Lung (tissue), 12 donors: ENCODE results near the gene SLC12A5. TPM values are rescaled to one million over a fixed set of nuclear protein-coding genes. Genes with fewer than 3 reads are reported as not detected.

Experiments used
- ATAC-seq: fragments of 200-7000 bp; cut with Tn5 transposase; one replicate; pipeline ENCODE4 v1.9.1; 2020; ENCODE audit warnings: moderate number of reproducible peaks; ENCODE audit not compliant: insufficient read depth, low FRiP score
- DNase-seq, 3 donors: peaks; one replicate each; pipeline ENCODE4 v3.0.0-alpha.2; 2013 to 2017
- H3K27ac ChIP-seq, 2 donors: one replicate each; pipeline ENCODE4 v1.5.1; 2013; ENCODE audit warnings: mild to moderate bottlenecking in 2 of 2, moderate library complexity in 2 of 2, control low read depth in 1 of 2, inconsistent platforms in 1 of 2, low read depth in 1 of 2, low read length in 1 of 2
- H3K27me3 ChIP-seq, 3 donors: one replicate each; pipeline ENCODE4 v1.5.1; 2013; ENCODE audit warnings: low read length in 2 of 3; ENCODE audit not compliant: control insufficient read depth in 3 of 3, insufficient read depth in 3 of 3
- H3K36me3 ChIP-seq, 4 donors: one replicate each; pipeline ENCODE4 v1.5.1; 2013; ENCODE audit warnings: low read length in 4 of 4, mild to moderate bottlenecking in 1 of 4, moderate library complexity in 1 of 4; ENCODE audit not compliant: control insufficient read depth in 4 of 4, insufficient read depth in 4 of 4
- H3K4me1 ChIP-seq, 5 donors: one replicate each; pipeline ENCODE4 v1.5.1; 2013; ENCODE audit warnings: low read length in 5 of 5, mild to moderate bottlenecking in 2 of 5, moderate library complexity in 1 of 5; ENCODE audit not compliant: control insufficient read depth in 5 of 5, insufficient read depth in 5 of 5
- H3K4me3 ChIP-seq: one replicate; pipeline ENCODE4 v1.5.1; 2013; ENCODE audit warnings: mild to moderate bottlenecking, control low read depth, moderate library complexity
- H3K9ac ChIP-seq, 2 donors: one replicate each; pipeline ENCODE4 v1.5.1; 2013; ENCODE audit warnings: low read length in 2 of 2, control low read depth in 1 of 2; ENCODE audit not compliant: insufficient read depth in 1 of 2
- H3K9me3 ChIP-seq, 4 donors: one replicate each; pipeline ENCODE4 v1.5.1; 2013; ENCODE audit warnings: low read length in 3 of 4, mild to moderate bottlenecking in 1 of 4, moderate library complexity in 1 of 4; ENCODE audit not compliant: control insufficient read depth in 4 of 4, insufficient read depth in 3 of 4
- WGBS, 2 donors: extraction: QIAGEN DNeasy Blood & Tissue Kit; methylation state at CpG; one replicate each; pipeline ENCODE4 v1.1.7; 2013; 5-methylcytosine and 5-hydroxymethylcytosine counted together
- polyA plus RNA-seq, 2 donors: library from polyadenylated mRNA; stranded (reverse); fragments of 200-250 nt; gene quantifications; one replicate each; pipeline ENCODE4 v1.2.1, GENCODE V29; 2013
- total RNA-seq, 2 donors: library from RNA; depleted of rRNA in 1 of 2; stranded (reverse); fragments of >200 nt in 1 of 2; gene quantifications; one replicate each; pipeline ENCODE4 v1.2.1, GENCODE V29; 2014 to 2021
- TF ChIP-seq, protein P1 (sequence below): IDR thresholded peaks from 2 replicates; pipeline ENCODE4 v1.5.1; 2012; ENCODE audit warnings: mild to moderate bottlenecking; ENCODE audit errors: control extremely low read depth, extremely low read depth
- donor health status: control.
- donor health status: control.
- donor health status: Bipolar disorder and iron deficiency.
- donor health status: healthy.
- donor health status: DM: yes; HTN: yes; CAD: no.

Gene SLC12A5
- total and polyA plus RNA-seq, 4 donors: 0.52 TPM; not detected in 3

GRCh38 chr20:46087161-46087560 is 58.1 kb downstream of the SLC12A5 start:
- Histone ChIP-seq H3K27me3 (no peaks in the 10 kb centered on the region), H3K9me3 (no peaks in the 10 kb centered on the region), H3K27ac (no peak overlapping the region), H3K9ac (no peak overlapping the region), H3K4me1 (peaks cover 4 to 45% (median 27%) of the 10 kb centered on the region in 5 donors), H3K4me3 (no peak overlapping the region), H3K36me3 (no peaks in the 10 kb centered on the region)
- peak in 1 of 3 donors; percentile 17 for DNase-seq
- WGBS, 2 donors: 68 to 72% methylated on average over 8 of the region's 8 CpGs
- ATAC-seq: no peak
- TF ChIP-seq, protein P1, sequence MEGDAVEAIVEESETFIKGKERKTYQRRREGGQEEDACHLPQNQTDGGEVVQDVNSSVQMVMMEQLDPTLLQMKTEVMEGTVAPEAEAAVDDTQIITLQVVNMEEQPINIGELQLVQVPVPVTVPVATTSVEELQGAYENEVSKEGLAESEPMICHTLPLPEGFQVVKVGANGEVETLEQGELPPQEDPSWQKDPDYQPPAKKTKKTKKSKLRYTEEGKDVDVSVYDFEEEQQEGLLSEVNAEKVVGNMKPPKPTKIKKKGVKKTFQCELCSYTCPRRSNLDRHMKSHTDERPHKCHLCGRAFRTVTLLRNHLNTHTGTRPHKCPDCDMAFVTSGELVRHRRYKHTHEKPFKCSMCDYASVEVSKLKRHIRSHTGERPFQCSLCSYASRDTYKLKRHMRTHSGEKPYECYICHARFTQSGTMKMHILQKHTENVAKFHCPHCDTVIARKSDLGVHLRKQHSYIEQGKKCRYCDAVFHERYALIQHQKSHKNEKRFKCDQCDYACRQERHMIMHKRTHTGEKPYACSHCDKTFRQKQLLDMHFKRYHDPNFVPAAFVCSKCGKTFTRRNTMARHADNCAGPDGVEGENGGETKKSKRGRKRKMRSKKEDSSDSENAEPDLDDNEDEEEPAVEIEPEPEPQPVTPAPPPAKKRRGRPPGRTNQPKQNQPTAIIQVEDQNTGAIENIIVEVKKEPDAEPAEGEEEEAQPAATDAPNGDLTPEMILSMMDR: no peak

GRCh38 chr20:46088409-46089166 is 59.6 kb downstream of the SLC12A5 start:
- Histone ChIP-seq H3K9me3 (no peaks in the 10 kb centered on the region), H3K4me3 (peak overlapping the region; percentile 85), H3K4me1 (peaks cover 4 to 45% (median 26%) of the 10 kb centered on the region in 5 donors), H3K27me3 (no peaks in the 10 kb centered on the region), H3K9ac (peak overlapping the region; percentile 73 to 82), H3K27ac (peak overlapping the region; percentile 99), H3K36me3 (no peaks in the 10 kb centered on the region)
- DNase-seq (peak in 2 of 3 donors; percentile 11 to 17), ATAC-seq (no peak)
- TF ChIP-seq, protein P1: no peak
- 5 to 8% methylated on average over 22 of the region's 22 CpGs for WGBS, 2 donors

- Histone ChIP-seq H3K4me1 (peaks cover 4 to 45% (median 21%) of the 10 kb centered on the region in 5 donors), H3K27ac (peak overlapping the region; percentile 99), H3K36me3 (no peaks in the 10 kb centered on the region), H3K27me3 (no peaks in the 10 kb centered on the region), H3K9me3 (no peaks in the 10 kb centered on the region), H3K9ac (peak overlapping the region; percentile 59 to 82), H3K4me3 (peak overlapping the region; percentile 85)
- TF ChIP-seq, protein P1: no peak
- ATAC-seq (peak; percentile 21), DNase-seq (no peak)
- WGBS, 2 donors: 0% methylated on average over 23 to 31 of the region's 31 CpGs
Observed at GRCh38 chr20:46089167-46089416, 60.1 kb downstream of the SLC12A5 start.
